IPS-15b (cell line): ENCODE data around the gene TBC1D21.
"Not testable (repeated sequence)": the region's sequence is repeated elsewhere in the genome, so short reads cannot be mapped to it uniquely, and the experiment has no call there.

Experiments
- H3K27me3 ChIP-seq: one replicate; pipeline ENCODE4 v1.6.1; 2013; ENCODE audit warnings: low read length; ENCODE audit not compliant: control insufficient read depth, insufficient read depth
- H3K36me3 ChIP-seq: one replicate; pipeline ENCODE4 v1.6.1; 2013; ENCODE audit warnings: low read length; ENCODE audit not compliant: control insufficient read depth, insufficient read depth
- H3K4me1 ChIP-seq: one replicate; pipeline ENCODE4 v1.6.1; 2013; ENCODE audit warnings: mild to moderate bottlenecking, low read length; ENCODE audit not compliant: control insufficient read depth, insufficient read depth
- H3K4me3 ChIP-seq: one replicate; pipeline ENCODE4 v1.5.1; 2013; ENCODE audit warnings: low read depth, low read length
- H3K9ac ChIP-seq: one replicate; pipeline ENCODE4 v1.6.1; 2013; ENCODE audit warnings: low read depth, mild to moderate bottlenecking, low read length
- H3K9me3 ChIP-seq: one replicate; pipeline ENCODE4 v1.6.1; 2013; ENCODE audit warnings: mild to moderate bottlenecking, low read length; ENCODE audit not compliant: control insufficient read depth, insufficient read depth

The TBC1D21 gene

GRCh38 chr15:73930371-73930770 lies 57.0 kb downstream of the TBC1D21 start:
- no peak overlapping the region for H3K9ac ChIP-seq
- peaks cover 10% of the 10 kb centered on the region for H3K4me1 ChIP-seq
- no peaks in the 10 kb centered on the region for H3K9me3 ChIP-seq
- peaks cover 1% of the 10 kb centered on the region for H3K27me3 ChIP-seq
- no peak overlapping the region for H3K4me3 ChIP-seq
- no peaks in the 10 kb centered on the region for H3K36me3 ChIP-seq

- H3K4me1 ChIP-seq = peaks cover 6% of the 10 kb centered on the region
- H3K27me3 ChIP-seq = no peaks in the 10 kb centered on the region
- H3K4me3 ChIP-seq = no peak overlapping the region
- no peaks in the 10 kb centered on the region for H3K9me3 ChIP-seq
- no peaks in the 10 kb centered on the region for H3K36me3 ChIP-seq
- H3K9ac ChIP-seq = no peak overlapping the region
These were observed 57.5 kb downstream of the TBC1D21 start for GRCh38 chr15:73930790-73931281.

- H3K9me3 ChIP-seq = no peaks in the 10 kb centered on the region
- H3K27me3 ChIP-seq = no peaks in the 10 kb centered on the region
- no peaks in the 10 kb centered on the region for H3K36me3 ChIP-seq
- no peak overlapping the region for H3K4me3 ChIP-seq
- peaks cover 4% of the 10 kb centered on the region for H3K4me1 ChIP-seq
- H3K9ac ChIP-seq = no peak overlapping the region
These were observed 58.1 kb downstream of the TBC1D21 start for GRCh38 chr15:73931441-73931840.

- Histone ChIP-seq H3K36me3 (no peaks in the 10 kb centered on the region), H3K4me1 (peaks cover 4% of the 10 kb centered on the region), H3K4me3 (no peak overlapping the region), H3K9ac (no peak overlapping the region), H3K27me3 (no peaks in the 10 kb centered on the region), H3K9me3 (no peaks in the 10 kb centered on the region)
These were observed 59.2 kb downstream of the TBC1D21 start for GRCh38 chr15:73932381-73933191.

GRCh38 chr15:73934281-73934680 lies 60.9 kb downstream of the TBC1D21 start:
- no peaks in the 10 kb centered on the region for H3K36me3 ChIP-seq
- H3K9ac ChIP-seq = no peak overlapping the region
- no peak overlapping the region for H3K4me3 ChIP-seq
- H3K27me3 ChIP-seq = no peaks in the 10 kb centered on the region
- H3K4me1 ChIP-seq = no peaks in the 10 kb centered on the region
- H3K9me3 ChIP-seq = no peaks in the 10 kb centered on the region

- no peak overlapping the region for H3K4me3 ChIP-seq
- H3K4me1 ChIP-seq = no peaks in the 10 kb centered on the region
- H3K9ac ChIP-seq = no peak overlapping the region
- H3K9me3 ChIP-seq = no peaks in the 10 kb centered on the region
- H3K27me3 ChIP-seq = no peaks in the 10 kb centered on the region
- H3K36me3 ChIP-seq = no peaks in the 10 kb centered on the region
These were observed 62.2 kb downstream of the TBC1D21 start for GRCh38 chr15:73935547-73935946.

GRCh38 chr15:73936181-73936580 lies 62.8 kb downstream of the TBC1D21 start:
- no peak overlapping the region for H3K9ac ChIP-seq
- no peaks in the 10 kb centered on the region for H3K36me3 ChIP-seq
- no peak overlapping the region for H3K4me3 ChIP-seq
- H3K27me3 ChIP-seq = no peaks in the 10 kb centered on the region
- no peaks in the 10 kb centered on the region for H3K4me1 ChIP-seq
- no peaks in the 10 kb centered on the region for H3K9me3 ChIP-seq

GRCh38 chr15:73936588-73937290 lies 63.4 kb downstream of the TBC1D21 start:
- Histone ChIP-seq H3K9me3 (no peaks in the 10 kb centered on the region), H3K9ac (no peak overlapping the region), H3K4me1 (no peaks in the 10 kb centered on the region), H3K36me3 (no peaks in the 10 kb centered on the region), H3K4me3 (no peak overlapping the region), H3K27me3 (no peaks in the 10 kb centered on the region)

GRCh38 chr15:73937296-73937695 lies 63.9 kb downstream of the TBC1D21 start:
- Histone ChIP-seq H3K4me3 (no peak overlapping the region), H3K4me1 (no peaks in the 10 kb centered on the region), H3K9ac (no peak overlapping the region), H3K36me3 (no peaks in the 10 kb centered on the region), H3K9me3 (no peaks in the 10 kb centered on the region), H3K27me3 (no peaks in the 10 kb centered on the region)

- H3K36me3 ChIP-seq = no peaks in the 10 kb centered on the region
- H3K4me3 ChIP-seq = no peak overlapping the region
- H3K27me3 ChIP-seq = no peaks in the 10 kb centered on the region
- no peak overlapping the region for H3K9ac ChIP-seq
- no peaks in the 10 kb centered on the region for H3K9me3 ChIP-seq
- no peaks in the 10 kb centered on the region for H3K4me1 ChIP-seq
These were observed 64.4 kb downstream of the TBC1D21 start for GRCh38 chr15:73937726-73938125.

GRCh38 chr15:73938516-73938915 lies 65.2 kb downstream of the TBC1D21 start:
- H3K9me3 ChIP-seq, H3K4me1 ChIP-seq, H3K27me3 ChIP-seq, H3K9ac ChIP-seq, H3K36me3 ChIP-seq, H3K4me3 ChIP-seq: not testable (repeated sequence)
